Measurements from ENCODE around the gene RSPO3. TPM values are rescaled to one million over a fixed set of nuclear protein-coding genes. Genes with fewer than 3 reads are reported as not detected.

Gene RSPO3
- total and polyA plus RNA-seq, 11 donors: 0.15 to 2.1 (median 0.37) TPM; not detected in 1

- intact Hi-C loops (cut with DNase I): no loop called here
- Histone ChIP-seq H3K36me3 (no peaks in the 10 kb centered on the region), H3K4me1 (peaks cover 0 to 8% (median 0%) of the 10 kb centered on the region in 12 donors), H3K27ac (no peak overlapping the region), H3K9me3 (no peaks in the 10 kb centered on the region), H3K27me3 (no peaks in the 10 kb centered on the region), H3K4me3 (no peak overlapping the region)
- TF ChIP-seq POLR2A (IDR thresholded peaks at IDR 0.05): no peak
- TF ChIP-seq CTCF (IDR thresholded peaks at IDR 0.05): no peak
- WGBS, 4 donors: 89 to 100% (median 93%) methylated on average over 1 of the region's 1 CpG
- DNase-seq (no peak), ATAC-seq (no peak)
These were observed 60.3 kb downstream of the RSPO3 start for GRCh38 chr6:127178746-127179145.

GRCh38 chr6:127180426-127180825 is 62.0 kb downstream of the RSPO3 start:
- DNase-seq (no peak), ATAC-seq (no peak)
- intact Hi-C loops (cut with DNase I): loop anchor here in 2 of 10 donors (10.0 kb wide), 1 partner anchor 376 kb away; no protein-coding TSS in a partner anchor
- no peak overlapping the region for H3K4me3 ChIP-seq
- H3K4me1 ChIP-seq: peaks cover 0 to 8% (median 0%) of the 10 kb centered on the region in 12 donors
- no peak overlapping the region for H3K27ac ChIP-seq
- H3K9me3 ChIP-seq: no peaks in the 10 kb centered on the region
- H3K27me3 ChIP-seq: no peaks in the 10 kb centered on the region
- H3K36me3 ChIP-seq: no peaks in the 10 kb centered on the region
- TF ChIP-seq POLR2A (IDR thresholded peaks at IDR 0.05): no peak
- no peak for TF ChIP-seq CTCF (IDR thresholded peaks at IDR 0.05)

GRCh38 chr6:127182501-127182900 is 64.0 kb downstream of the RSPO3 start:
- DNase-seq: no peak
- no peaks in the 10 kb centered on the region for H3K4me1 ChIP-seq
- intact Hi-C loops (cut with DNase I): loop anchor here in 2 of 10 donors (10.0 kb wide), 1 partner anchor 378 kb away; no protein-coding TSS in a partner anchor
- WGBS, 4 donors: 85 to 94% (median 90%) methylated on average over 1 of the region's 1 CpG
- H3K27ac ChIP-seq: no peak overlapping the region
- no peaks in the 10 kb centered on the region for H3K27me3 ChIP-seq
- H3K9me3 ChIP-seq: no peaks in the 10 kb centered on the region
- no peak for ATAC-seq
- TF ChIP-seq POLR2A (IDR thresholded peaks at IDR 0.05) (no peak), CTCF (IDR thresholded peaks at IDR 0.05) (no peak)
- H3K36me3 ChIP-seq: no peaks in the 10 kb centered on the region
- no peak overlapping the region for H3K4me3 ChIP-seq

GRCh38 chr6:127185437-127185995 is 67.0 kb downstream of the RSPO3 start:
- Histone ChIP-seq H3K4me3 (no peak overlapping the region), H3K9me3 (no peaks in the 10 kb centered on the region), H3K4me1 (no peaks in the 10 kb centered on the region), H3K27ac (no peak overlapping the region), H3K27me3 (no peaks in the 10 kb centered on the region), H3K36me3 (no peaks in the 10 kb centered on the region)
- ATAC-seq: no peak
- intact Hi-C loops (cut with DNase I): loop anchor here in 2 of 10 donors (5.0 to 10.0 kb wide), 2 partner anchors 82 to 381 kb away; partner anchors contain the start of gene RNF146 (in 1 of the 2)
- WGBS, 4 donors: 87 to 91% (median 90%) methylated on average over 3 of the region's 3 CpGs
- no peak for TF ChIP-seq CTCF (IDR thresholded peaks at IDR 0.05)
- TF ChIP-seq POLR2A (IDR thresholded peaks at IDR 0.05): no peak
- no peak for DNase-seq
